A204.1 (cell line): ENCODE data around the gene FARP1.

Experiments used
- FAIRE-seq: peaks from 2 replicates; lab custom pipeline; 2012; peaks lifted over from hg19 to GRCh38; lab: Jason Lieb, UNC

FARP1 gene

DNA sequence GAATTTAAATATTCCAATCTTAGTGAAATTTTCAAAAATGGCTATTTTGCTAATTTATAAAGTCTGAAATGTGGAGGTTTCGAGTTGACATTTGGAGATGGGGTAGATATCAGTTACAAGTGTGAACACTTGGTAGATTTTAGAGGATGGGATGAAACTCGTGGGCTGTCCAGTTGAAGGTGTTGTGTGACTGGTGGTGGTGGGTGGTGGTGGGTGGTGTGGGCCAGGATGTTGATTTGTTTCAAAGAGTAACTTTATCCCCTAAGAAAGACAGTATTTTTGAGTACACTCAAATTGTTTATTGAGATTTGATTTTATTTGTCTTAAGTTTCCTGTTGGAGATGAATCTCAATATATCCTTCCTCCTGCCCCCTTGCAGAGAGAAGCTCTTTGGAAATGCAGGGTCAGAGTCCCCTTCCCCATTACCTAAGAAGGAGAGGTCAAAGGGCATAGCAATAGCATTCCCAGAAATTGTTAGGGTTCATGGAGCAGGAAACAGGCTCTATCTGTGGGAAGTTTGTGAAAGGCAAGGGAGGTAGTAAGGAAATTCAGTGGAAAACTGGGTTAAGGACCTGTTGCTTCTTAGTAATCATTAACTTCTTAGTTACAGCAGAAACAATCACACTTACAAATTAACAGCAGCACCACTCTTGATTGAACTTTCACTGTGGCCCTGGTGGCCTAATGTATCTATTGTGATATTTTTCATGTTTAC lies 167.7 kb downstream of the FARP1 start:
- no peak for FAIRE-seq

DNA sequence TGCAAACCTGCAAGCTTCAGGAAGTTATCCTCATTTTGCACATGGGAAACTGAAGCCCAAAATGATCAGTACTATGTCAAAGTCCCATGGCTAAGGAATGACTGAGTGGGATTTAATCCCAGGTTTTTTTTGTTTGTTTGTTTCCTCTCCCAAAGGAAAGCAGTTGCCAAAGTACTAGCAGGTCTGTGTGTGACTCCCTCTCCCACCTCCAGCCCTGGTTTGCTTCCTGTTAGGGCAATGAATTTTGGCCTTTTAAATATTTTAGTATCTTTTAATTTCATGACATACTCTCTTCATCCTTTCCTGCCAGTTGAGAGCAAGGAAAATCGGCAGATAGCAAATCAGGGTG lies 168.3 kb downstream of the FARP1 start:
- FAIRE-seq, result no peak

DNA sequence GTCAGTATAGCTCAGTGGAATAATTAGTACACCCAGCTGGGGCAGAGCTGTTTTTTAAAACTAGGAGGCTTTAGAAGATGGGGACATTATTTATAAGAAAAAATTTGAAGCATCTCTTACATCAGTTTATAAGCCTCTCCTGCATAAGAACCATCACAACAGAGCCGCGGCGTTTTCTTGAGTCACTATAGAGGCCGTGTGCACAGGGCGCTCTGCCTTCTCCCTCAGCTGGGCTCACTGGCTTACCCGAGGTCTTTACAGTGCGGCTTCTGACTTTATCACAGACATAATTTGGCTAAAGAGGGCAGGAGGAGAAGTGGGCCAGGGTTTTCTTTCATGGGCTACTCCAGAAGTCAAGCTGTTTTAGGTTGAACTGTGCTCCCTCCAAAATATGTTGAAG lies 169.7 kb downstream of the FARP1 start:
- no peak for FAIRE-seq

GRCh38 chr13:98313023-98313921 lies 170.4 kb downstream of the FARP1 start:
- no peak for FAIRE-seq

GRCh38 chr13:98313922-98314292 lies 171.0 kb downstream of the FARP1 start:
- FAIRE-seq, result no peak

DNA sequence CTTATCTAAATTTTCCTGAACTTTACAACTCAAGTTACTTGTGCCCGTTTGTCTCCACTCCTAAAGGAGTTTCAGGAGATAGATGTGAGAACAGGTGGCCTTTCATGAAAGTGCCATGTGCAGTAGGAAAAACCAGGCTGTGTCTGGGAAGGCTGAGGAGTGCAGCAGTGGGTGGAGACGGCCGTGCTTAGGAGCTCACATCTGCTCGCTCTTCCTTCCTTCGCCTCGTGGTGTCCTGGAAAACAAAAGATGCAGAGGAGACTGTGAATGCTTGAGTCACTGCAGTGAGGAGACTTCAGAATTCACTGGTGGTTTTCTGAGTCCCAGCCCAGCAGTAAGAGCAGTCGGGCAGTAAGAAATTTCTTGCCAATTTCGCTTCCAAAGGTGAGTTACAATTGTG lies 172.6 kb downstream of the FARP1 start:
- FAIRE-seq, result no peak

- no peak for FAIRE-seq
Observed at GRCh38 chr13:98315902-98316301, 173.0 kb downstream of the FARP1 start.

DNA sequence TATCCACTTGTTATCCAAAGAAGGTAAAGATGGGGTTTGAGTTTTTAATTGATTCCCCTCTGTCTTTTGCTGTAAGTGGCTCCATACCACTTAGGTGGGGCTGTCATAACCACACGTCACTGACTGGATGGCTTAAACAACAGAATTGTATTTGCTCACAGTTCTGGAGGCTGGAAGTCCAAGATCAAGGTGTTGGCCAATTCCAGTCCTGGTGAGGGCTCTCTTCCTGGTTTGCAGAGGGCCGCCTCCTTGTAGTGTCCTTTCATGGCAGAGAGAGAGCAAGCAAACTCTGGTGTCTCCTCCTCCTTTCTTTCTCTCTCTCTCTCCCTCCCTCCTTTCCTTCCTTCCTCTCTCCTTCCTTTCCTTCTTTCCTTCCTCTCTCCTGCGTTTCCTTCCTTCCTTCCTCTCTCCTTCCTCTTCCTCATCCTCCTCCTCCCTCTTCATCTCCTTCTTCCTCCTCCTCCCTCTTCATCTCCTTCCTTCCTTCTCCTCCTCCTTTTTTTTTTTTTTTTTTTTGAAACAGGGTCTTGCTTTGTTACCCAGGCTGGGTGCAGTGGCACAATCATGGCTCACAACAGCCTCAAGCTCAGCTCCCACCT lies 174.8 kb downstream of the FARP1 start:
- FAIRE-seq, result no peak

DNA sequence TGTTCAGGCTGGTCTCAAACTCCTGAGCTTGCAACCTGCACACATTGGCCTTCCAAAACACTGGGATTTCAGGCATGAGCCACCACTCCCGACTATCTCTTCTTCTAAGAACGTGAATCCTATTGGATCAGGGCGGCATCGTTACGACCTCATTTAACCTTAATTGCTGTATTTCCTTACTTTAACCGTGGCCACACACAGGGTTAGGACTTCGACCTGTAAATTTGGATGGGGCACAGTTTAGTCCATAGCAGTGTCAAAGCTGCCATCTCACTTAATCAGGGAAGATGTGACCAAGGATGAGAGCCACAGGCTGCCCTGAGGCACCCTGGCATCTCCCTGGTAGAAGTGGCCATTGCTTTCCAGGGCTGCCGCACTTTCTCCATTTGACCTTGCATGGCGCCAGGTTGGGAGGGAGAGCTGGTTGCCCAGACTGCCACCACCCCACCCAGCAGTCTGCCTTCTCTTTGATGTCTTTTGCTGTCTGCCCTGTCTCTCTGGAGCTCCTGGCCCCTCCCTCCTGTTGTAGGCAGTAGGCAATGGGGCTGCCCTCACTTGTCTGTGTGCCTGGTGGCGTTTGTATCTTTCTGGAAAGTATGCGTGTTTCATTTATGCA lies 175.5 kb downstream of the FARP1 start:
- no peak for FAIRE-seq

DNA sequence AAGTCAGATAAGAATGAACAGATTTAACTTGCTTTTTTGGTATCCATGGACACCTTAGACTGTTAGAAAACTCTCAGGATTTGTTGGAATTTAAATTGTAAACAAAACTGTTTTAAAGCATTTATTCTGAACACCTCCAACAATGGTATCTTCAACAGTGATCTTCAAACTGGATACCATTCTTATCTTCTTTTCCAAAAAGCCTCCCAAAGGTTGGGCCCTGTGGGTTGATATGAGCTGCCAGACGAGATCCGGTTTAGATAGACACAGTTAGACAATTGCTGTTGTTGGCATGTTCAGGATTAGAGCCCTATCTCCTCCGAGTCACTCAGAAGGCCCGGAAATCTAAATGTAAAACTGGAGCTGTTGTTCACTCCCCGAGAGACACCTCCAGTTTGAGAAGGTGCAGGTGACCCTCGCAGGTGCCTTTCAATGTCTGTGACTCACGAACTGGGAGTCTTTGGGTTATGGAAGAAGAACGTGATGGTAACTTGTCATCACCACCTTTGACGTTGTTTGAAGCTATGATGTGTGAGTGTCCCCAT lies 177.7 kb downstream of the FARP1 start:
- no peak for FAIRE-seq

GRCh38 chr13:98321395-98321794 lies 178.5 kb downstream of the FARP1 start:
- no peak for FAIRE-seq

DNA sequence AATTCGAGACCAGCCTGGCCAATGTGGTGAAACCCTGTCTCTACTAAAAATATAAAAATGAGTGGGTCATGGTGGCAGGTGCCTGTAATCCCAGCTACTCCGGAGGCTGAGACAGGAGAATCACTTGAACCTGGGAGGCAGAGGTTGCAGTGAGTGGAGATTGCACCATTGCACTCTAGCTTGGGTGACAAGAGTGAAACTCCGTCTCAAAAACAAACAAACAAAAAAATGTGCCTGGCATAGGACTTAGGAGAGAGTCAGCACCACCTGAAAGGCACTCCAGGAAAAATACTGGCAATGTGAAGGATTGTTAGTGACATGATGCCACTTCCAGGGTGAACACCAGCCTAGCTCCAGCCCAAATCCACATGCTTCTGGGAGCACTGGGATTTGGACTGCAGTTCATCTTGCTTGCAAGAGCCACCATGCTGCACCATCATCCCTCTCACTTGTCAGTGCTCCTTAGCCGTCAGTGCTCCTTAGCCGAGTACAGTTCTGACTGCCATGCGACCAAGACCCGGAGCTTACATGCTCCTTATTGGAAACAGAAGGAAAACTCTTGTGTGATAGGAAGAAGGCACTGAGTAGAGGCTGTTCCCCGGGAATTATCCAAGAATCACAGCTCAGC lies 179.3 kb downstream of the FARP1 start:
- no peak for FAIRE-seq

- FAIRE-seq, result no peak
Observed at GRCh38 chr13:98324105-98324504, 181.2 kb downstream of the FARP1 start.

GRCh38 chr13:98325724-98326123 lies 182.8 kb downstream of the FARP1 start:
- FAIRE-seq, result no peak

DNA sequence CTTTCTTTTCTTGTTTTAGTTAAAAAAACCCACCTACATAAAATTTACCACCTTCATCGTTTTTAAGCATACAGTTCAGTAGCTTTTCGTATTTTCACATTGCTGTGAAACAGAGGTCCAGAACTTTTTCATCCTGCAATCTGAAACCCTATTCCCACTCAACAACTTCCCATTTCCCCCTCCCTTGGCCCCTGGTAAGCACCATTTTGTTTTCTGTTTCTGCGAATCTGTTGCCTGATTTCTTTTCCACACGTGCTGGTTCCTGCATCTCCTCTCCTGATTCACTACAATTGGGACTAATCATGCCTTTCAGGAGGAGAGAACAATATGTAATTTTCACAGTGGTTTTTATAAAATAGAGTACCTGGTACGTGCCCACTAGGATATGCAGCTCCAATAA lies 183.4 kb downstream of the FARP1 start:
- no peak for FAIRE-seq

DNA sequence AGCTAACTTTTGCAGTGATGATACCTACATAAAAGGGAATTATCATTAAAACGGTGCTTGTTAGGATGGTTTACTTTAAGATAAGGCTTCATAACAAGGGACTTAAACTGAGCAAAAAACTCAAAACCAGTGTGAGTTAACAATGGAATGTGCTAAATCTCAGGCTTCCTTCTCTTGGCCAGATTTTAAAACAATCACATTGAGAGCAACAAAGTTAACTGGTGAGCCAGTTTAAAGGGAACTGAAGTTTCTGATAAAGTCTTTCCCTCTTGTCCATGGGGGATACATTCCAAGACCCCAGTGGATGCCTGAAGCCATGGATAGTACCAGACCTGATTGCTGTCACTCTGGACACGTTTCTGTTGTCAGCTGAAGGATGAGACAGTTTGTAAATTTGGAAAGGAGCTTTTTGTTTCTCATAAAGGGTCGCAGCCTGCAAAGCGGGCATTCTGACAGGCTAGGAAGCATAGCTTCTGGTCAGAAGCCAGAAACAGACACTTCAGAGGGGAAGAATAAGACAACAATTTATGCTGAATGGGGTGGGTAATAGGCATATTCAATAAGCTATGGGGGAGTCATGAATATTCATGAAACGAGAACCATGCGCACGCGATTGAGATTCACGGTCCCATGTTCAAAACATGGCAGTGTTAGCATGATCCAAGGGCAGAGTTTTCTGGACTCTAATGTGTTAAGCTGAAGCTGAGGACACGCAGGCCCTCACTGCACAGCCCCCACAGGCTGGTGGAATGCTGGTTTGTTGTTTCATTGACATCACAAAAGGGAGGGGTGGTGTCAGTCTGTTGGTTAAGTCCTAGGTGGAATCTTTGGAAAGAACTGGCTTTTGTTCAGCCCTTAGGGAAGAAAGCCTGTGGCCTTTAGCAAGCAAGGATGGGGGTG lies 184.7 kb downstream of the FARP1 start:
- FAIRE-seq, result no peak

DNA sequence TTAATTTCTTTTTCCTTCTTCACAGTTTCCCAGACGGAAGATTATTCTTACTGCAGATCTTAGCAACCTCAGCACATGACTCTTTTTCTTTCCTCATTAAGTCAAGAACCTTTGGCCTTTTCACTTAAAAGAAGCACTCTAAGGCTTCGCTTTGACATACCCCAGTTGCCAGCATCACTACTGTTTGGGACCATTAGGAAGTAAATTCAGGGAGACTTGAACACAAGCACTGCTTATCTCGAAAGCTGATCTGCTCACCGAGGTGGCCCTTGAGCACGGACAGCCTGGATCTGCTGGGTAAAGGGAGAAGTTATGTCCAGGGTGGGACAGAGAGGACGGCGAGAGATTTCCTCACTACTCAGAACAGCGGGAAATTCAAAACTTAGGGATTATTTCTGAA lies 185.6 kb downstream of the FARP1 start:
- FAIRE-seq, result no peak

GRCh38 chr13:98332222-98332621 lies 189.3 kb downstream of the FARP1 start:
- FAIRE-seq, result no peak

DNA sequence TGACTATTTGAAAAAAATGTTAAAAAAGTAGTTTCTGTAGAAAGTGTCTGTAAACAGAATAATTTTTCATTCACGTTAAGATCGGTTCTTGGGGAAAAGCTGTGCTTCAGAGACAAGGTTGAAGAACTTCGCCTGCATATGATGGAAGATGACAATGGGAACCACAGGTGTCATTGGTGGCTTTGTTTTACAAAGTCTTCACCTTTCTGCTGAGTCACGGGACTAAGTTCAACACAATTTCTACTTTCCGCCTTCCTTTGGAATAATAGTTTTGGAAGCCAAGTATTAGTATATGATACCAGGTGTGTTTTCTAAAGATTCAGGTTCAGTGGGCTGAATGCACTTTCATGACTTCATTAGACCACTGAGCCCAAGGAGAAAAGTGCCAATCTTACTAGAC lies 189.8 kb downstream of the FARP1 start:
- no peak for FAIRE-seq

GRCh38 chr13:98333486-98333885 lies 190.6 kb downstream of the FARP1 start:
- no peak for FAIRE-seq

GRCh38 chr13:98334620-98335205 lies 191.8 kb downstream of the FARP1 start:
- no peak for FAIRE-seq
